GM23338 (cell line): ENCODE data around the gene PPP4R2. TPM values are rescaled to one million over a fixed set of nuclear protein-coding genes. Genes with fewer than 3 reads are reported as not detected.
A peak's percentile ranks its signal among the peaks of the same experiment; 100 is the strongest.

ENCODE experiments used
- ATAC-seq: fragments of 200-7000 bp; cut with Tn5 transposase; 3 replicates; pipeline ENCODE4 v1.9.1; 2020
- DNase-seq: peaks from one replicate; pipeline ENCODE4 v3.0.0-alpha.2; 2015; ENCODE audit warnings: low spot score
- H2AFZ ChIP-seq: fragments of 200-600 bp; sonication (generic); 2 replicates; pipeline ENCODE4 v1.8.0; 2016; ENCODE audit warnings: antibody characterized with exemption, mild to moderate bottlenecking, moderate library complexity
- H3F3A ChIP-seq: fragments of 200-600 bp; sonication (generic); replicated peaks from 2 replicates; pipeline ENCODE4 v1.8.0; 2017; ENCODE audit warnings: antibody characterized with exemption, mixed run types, low read depth
- H3K27ac ChIP-seq: fragments of 200-600 bp; sonication (generic); 2 replicates; pipeline ENCODE4 v1.6.1; 2016; ENCODE audit warnings: low read depth
- H3K27me3 ChIP-seq: fragments of 200-600 bp; sonication (generic); 2 replicates; pipeline ENCODE4 v1.8.0; 2016; ENCODE audit warnings: mild to moderate bottlenecking, mixed run types, moderate library complexity; ENCODE audit not compliant: insufficient read depth
- H3K36me3 ChIP-seq: fragments of 200-600 bp; sonication (generic); 2 replicates; pipeline ENCODE4 v1.8.0; 2016; ENCODE audit warnings: mild to moderate bottlenecking; ENCODE audit not compliant: insufficient read depth
- H3K4me1 ChIP-seq: fragments of 200-600 bp; sonication (generic); 2 replicates; pipeline ENCODE4 v1.8.0; 2016; ENCODE audit warnings: mild to moderate bottlenecking, moderate library complexity; ENCODE audit not compliant: insufficient read depth
- H3K4me2 ChIP-seq: fragments of 200-600 bp; sonication (generic); 2 replicates; pipeline ENCODE4 v1.7.1; 2017; ENCODE audit warnings: mixed run types
- H3K4me3 ChIP-seq: fragments of 200-600 bp; sonication (generic); 2 replicates; pipeline ENCODE4 v1.6.1; 2016; ENCODE audit warnings: mixed run types
- H3K79me2 ChIP-seq: fragments of 200-600 bp; sonication (generic); replicated peaks from 2 replicates; pipeline ENCODE4 v1.8.0; 2017; ENCODE audit warnings: mild to moderate bottlenecking; ENCODE audit not compliant: insufficient read depth
- H3K9me2 ChIP-seq: fragments of 200-600 bp; sonication (generic); 2 replicates; pipeline ENCODE4 v1.8.0; 2017; ENCODE audit not compliant: insufficient read depth
- H4K20me1 ChIP-seq: fragments of 200-600 bp; sonication (generic); replicated peaks from 2 replicates; pipeline ENCODE4 v1.8.0; 2017; ENCODE audit warnings: mild to moderate bottlenecking; ENCODE audit not compliant: insufficient read depth
- H3K27ac Mint-ChIP-seq: 2 replicates; pipeline ENCODE4 v1.8.0; 2020; ENCODE audit warnings: inconsistent platforms, mild to moderate bottlenecking, moderate library complexity, mixed read lengths
- H3K27me3 Mint-ChIP-seq: 3 replicates; pipeline ENCODE4 v1.8.0; 2022; ENCODE audit warnings: low read depth, mild to moderate bottlenecking, moderate library complexity, mixed read lengths, inconsistent platforms; ENCODE audit not compliant: insufficient read depth, poor library complexity
- H3K36me3 Mint-ChIP-seq: 3 replicates; pipeline ENCODE4 v1.8.0; 2021; ENCODE audit warnings: low read depth, mild to moderate bottlenecking, inconsistent platforms, moderate library complexity, mixed read lengths
- H3K4me1 Mint-ChIP-seq: 3 replicates; pipeline ENCODE4 v1.8.0; 2020; ENCODE audit warnings: mild to moderate bottlenecking, inconsistent platforms, mixed read lengths
- H3K4me3 Mint-ChIP-seq: 3 replicates; pipeline ENCODE4 v1.8.0; 2021; ENCODE audit warnings: moderate library complexity, mild to moderate bottlenecking, inconsistent platforms, mixed read lengths
- H3K9me3 Mint-ChIP-seq: 3 replicates; pipeline ENCODE4 v1.8.0; 2020; ENCODE audit warnings: moderate library complexity, mild to moderate bottlenecking, inconsistent platforms, mixed read lengths
- CREB1 ChIP-seq: fragments of 250-450 bp; sonication (Bioruptor Pico); IDR thresholded peaks from 2 replicates; pipeline ENCODE4 v1.5.0; 2020; ENCODE audit warnings: low read depth, mild to moderate bottlenecking, moderate library complexity
- EZH2 ChIP-seq: fragments of 200-600 bp; sonication (generic); IDR thresholded peaks from one replicate; pipeline ENCODE4 v1.8.0; 2017; ENCODE audit warnings: antibody characterized with exemption, mild to moderate bottlenecking, low read depth; ENCODE audit not compliant: unreplicated experiment
- EZH2phosphoT487 ChIP-seq: fragments of 200-600 bp; sonication (generic); IDR thresholded peaks from one replicate; pipeline ENCODE4 v1.8.1; 2018; ENCODE audit warnings: antibody characterized with exemption; ENCODE audit not compliant: unreplicated experiment
- JUNB ChIP-seq: IDR thresholded peaks from one replicate; pipeline ENCODE4 v1.6.1; 2016; ENCODE audit warnings: antibody characterized with exemption; ENCODE audit not compliant: unreplicated experiment
- NANOG ChIP-seq: IDR thresholded peaks from 2 replicates; pipeline ENCODE4 v1.6.1; 2016; ENCODE audit warnings: antibody characterized with exemption, borderline replicate concordance
- POLR2AphosphoS5 ChIP-seq: IDR thresholded peaks from 2 replicates; pipeline ENCODE4 v1.6.1; 2016; ENCODE audit warnings: antibody characterized with exemption, low read depth
- REST ChIP-seq: IDR thresholded peaks from one replicate; pipeline ENCODE4 v1.6.1; 2018; ENCODE audit warnings: antibody characterized with exemption; ENCODE audit not compliant: unreplicated experiment
- STAT1 ChIP-seq: IDR thresholded peaks from one replicate; pipeline ENCODE4 v1.6.1; 2016; ENCODE audit warnings: antibody characterized with exemption; ENCODE audit not compliant: unreplicated experiment
- ZNF114 ChIP-seq: fragments of 250-450 bp; sonication (Bioruptor Pico); IDR thresholded peaks from 2 replicates; pipeline ENCODE4 v1.5.0; 2020; ENCODE audit warnings: mild to moderate bottlenecking, moderate library complexity
- ZNF331 ChIP-seq: fragments of 250-450 bp; sonication (Bioruptor Pico); IDR thresholded peaks from 2 replicates; pipeline ENCODE4 v1.5.0; 2020; ENCODE audit warnings: low read depth, mild to moderate bottlenecking, moderate library complexity
- polyA plus RNA-seq: library from polyadenylated mRNA; unstranded; fragments of >200 nt; fragmentation: Nextera tagmentation; extraction: Ambion mirVana; gene quantifications from 2 replicates; pipeline ENCODE4 v1.2.1, GENCODE V29; 2016
- total RNA-seq: library from RNA; depleted of rRNA; stranded (reverse); fragments of >200 nt; shearing (Covaris generic); gene quantifications from 2 replicates; pipeline ENCODE4 v1.2.3, GENCODE V29; 2014
- TF ChIP-seq, protein P1 (sequence below), 2 experiments: fragments of 200-600 bp in 1 of 2; sonication (generic) in 1 of 2; conservative IDR thresholded peaks; 2 replicates each; pipeline versions ENCODE4 v1.5.1 to v1.6.1; 2016 to 2017; ENCODE audit warnings: antibody characterized with exemption in 2 of 2, low read depth in 2 of 2, mild to moderate bottlenecking in 2 of 2, moderate library complexity in 1 of 2
- TF ChIP-seq, protein P2 (sequence below): fragments of 250-450 bp; sonication (Bioruptor Pico); IDR thresholded peaks from 2 replicates; pipeline ENCODE4 v1.5.0; 2020; ENCODE audit warnings: mild to moderate bottlenecking, moderate library complexity
- TF ChIP-seq, protein P3 (sequence below): IDR thresholded peaks from 2 replicates; pipeline ENCODE4 v1.6.1; 2016; ENCODE audit warnings: antibody characterized with exemption

Gene PPP4R2
- total and polyA plus RNA-seq, 2 experiments from 2014 or later = 62.7 to 117 TPM

- no peak for DNase-seq
- TF ChIP-seq, protein P1, sequence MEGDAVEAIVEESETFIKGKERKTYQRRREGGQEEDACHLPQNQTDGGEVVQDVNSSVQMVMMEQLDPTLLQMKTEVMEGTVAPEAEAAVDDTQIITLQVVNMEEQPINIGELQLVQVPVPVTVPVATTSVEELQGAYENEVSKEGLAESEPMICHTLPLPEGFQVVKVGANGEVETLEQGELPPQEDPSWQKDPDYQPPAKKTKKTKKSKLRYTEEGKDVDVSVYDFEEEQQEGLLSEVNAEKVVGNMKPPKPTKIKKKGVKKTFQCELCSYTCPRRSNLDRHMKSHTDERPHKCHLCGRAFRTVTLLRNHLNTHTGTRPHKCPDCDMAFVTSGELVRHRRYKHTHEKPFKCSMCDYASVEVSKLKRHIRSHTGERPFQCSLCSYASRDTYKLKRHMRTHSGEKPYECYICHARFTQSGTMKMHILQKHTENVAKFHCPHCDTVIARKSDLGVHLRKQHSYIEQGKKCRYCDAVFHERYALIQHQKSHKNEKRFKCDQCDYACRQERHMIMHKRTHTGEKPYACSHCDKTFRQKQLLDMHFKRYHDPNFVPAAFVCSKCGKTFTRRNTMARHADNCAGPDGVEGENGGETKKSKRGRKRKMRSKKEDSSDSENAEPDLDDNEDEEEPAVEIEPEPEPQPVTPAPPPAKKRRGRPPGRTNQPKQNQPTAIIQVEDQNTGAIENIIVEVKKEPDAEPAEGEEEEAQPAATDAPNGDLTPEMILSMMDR (conservative IDR thresholded peaks at IDR 0.05; ENCODE audit: low read depth in 2 of 2) = no peak
- TF ChIP-seq CREB1 (no peak), ZNF331 (CRISPR knock-in tag) (no peak), STAT1 (no peak), ZNF114 (CRISPR knock-in tag) (no peak), EZH2 (no peak), EZH2phosphoT487 (no peak), JUNB (no peak), POLR2AphosphoS5 (no peak), NANOG (no peak), REST (no peak)
- TF ChIP-seq, protein P2, sequence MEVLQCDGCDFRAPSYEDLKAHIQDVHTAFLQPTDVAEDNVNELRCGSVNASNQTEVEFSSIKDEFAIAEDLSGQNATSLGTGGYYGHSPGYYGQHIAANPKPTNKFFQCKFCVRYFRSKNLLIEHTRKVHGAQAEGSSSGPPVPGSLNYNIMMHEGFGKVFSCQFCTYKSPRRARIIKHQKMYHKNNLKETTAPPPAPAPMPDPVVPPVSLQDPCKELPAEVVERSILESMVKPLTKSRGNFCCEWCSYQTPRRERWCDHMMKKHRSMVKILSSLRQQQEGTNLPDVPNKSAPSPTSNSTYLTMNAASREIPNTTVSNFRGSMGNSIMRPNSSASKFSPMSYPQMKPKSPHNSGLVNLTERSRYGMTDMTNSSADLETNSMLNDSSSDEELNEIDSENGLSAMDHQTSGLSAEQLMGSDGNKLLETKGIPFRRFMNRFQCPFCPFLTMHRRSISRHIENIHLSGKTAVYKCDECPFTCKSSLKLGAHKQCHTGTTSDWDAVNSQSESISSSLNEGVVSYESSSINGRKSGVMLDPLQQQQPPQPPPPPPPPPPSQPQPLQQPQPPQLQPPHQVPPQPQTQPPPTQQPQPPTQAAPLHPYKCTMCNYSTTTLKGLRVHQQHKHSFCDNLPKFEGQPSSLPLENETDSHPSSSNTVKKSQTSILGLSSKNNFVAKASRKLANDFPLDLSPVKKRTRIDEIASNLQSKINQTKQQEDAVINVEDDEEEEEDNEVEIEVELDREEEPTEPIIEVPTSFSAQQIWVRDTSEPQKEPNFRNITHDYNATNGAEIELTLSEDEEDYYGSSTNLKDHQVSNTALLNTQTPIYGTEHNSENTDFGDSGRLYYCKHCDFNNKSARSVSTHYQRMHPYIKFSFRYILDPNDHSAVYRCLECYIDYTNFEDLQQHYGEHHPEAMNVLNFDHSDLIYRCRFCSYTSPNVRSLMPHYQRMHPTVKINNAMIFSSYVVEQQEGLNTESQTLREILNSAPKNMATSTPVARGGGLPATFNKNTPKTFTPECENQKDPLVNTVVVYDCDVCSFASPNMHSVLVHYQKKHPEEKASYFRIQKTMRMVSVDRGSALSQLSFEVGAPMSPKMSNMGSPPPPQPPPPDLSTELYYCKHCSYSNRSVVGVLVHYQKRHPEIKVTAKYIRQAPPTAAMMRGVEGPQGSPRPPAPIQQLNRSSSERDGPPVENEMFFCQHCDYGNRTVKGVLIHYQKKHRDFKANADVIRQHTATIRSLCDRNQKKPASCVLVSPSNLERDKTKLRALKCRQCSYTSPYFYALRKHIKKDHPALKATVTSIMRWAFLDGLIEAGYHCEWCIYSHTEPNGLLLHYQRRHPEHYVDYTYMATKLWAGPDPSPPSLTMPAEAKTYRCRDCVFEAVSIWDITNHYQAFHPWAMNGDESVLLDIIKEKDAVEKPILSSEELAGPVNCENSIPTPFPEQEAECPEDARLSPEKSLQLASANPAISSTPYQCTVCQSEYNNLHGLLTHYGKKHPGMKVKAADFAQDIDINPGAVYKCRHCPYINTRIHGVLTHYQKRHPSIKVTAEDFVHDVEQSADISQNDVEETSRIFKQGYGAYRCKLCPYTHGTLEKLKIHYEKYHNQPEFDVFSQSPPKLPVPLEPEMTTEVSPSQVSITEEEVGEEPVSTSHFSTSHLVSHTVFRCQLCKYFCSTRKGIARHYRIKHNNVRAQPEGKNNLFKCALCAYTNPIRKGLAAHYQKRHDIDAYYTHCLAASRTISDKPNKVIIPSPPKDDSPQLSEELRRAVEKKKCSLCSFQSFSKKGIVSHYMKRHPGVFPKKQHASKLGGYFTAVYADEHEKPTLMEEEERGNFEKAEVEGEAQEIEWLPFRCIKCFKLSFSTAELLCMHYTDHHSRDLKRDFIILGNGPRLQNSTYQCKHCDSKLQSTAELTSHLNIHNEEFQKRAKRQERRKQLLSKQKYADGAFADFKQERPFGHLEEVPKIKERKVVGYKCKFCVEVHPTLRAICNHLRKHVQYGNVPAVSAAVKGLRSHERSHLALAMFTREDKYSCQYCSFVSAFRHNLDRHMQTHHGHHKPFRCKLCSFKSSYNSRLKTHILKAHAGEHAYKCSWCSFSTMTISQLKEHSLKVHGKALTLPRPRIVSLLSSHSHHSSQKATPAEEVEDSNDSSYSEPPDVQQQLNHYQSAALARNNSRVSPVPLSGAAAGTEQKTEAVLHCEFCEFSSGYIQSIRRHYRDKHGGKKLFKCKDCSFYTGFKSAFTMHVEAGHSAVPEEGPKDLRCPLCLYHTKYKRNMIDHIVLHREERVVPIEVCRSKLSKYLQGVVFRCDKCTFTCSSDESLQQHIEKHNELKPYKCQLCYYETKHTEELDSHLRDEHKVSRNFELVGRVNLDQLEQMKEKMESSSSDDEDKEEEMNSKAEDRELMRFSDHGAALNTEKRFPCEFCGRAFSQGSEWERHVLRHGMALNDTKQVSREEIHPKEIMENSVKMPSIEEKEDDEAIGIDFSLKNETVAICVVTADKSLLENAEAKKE = no peak
- TF ChIP-seq, protein P3, sequence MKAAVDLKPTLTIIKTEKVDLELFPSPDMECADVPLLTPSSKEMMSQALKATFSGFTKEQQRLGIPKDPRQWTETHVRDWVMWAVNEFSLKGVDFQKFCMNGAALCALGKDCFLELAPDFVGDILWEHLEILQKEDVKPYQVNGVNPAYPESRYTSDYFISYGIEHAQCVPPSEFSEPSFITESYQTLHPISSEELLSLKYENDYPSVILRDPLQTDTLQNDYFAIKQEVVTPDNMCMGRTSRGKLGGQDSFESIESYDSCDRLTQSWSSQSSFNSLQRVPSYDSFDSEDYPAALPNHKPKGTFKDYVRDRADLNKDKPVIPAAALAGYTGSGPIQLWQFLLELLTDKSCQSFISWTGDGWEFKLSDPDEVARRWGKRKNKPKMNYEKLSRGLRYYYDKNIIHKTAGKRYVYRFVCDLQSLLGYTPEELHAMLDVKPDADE = no peak
- H3F3A ChIP-seq = no peaks in the 10 kb centered on the region
- Mint-ChIP-seq H3K36me3 (peaks cover 36% of the 10 kb centered on the region), H3K27me3 (peaks cover 5% of the 10 kb centered on the region), H3K4me1 (peaks cover 39% of the 10 kb centered on the region), H3K9me3 (no peaks in the 10 kb centered on the region), H3K27ac (peak overlapping the region; percentile 75), H3K4me3 (no peak overlapping the region)
- no peak overlapping the region for H3K27ac ChIP-seq
- no peak overlapping the region for H2AFZ ChIP-seq
- H3K4me2 ChIP-seq = no peak overlapping the region
- no peak overlapping the region for H3K4me3 ChIP-seq
- peaks cover 5% of the 10 kb centered on the region; the same call in 1 of the 2 replicates for H3K36me3 ChIP-seq
- peaks cover 91% of the 10 kb centered on the region for H4K20me1 ChIP-seq
- peak; percentile 28; the same call in 1 of the 3 replicates for ATAC-seq
- H3K79me2 ChIP-seq = no peaks in the 10 kb centered on the region; the same call in 1 of the 2 replicates
- no peaks in the 10 kb centered on the region for H3K9me2 ChIP-seq
- no peaks in the 10 kb centered on the region for H3K27me3 ChIP-seq
- peaks cover 18% of the 10 kb centered on the region for H3K4me1 ChIP-seq
Observed at GRCh38 chr3:73010158-73010557, 13.5 kb downstream of the PPP4R2 start.
